Fibroblast of skin of right biceps (primary cell): ENCODE measurements around the gene CCDC187.
A peak's percentile ranks its signal among the peaks of the same experiment; 100 is the strongest.
"Not testable (repeated sequence)": the region's sequence is repeated elsewhere in the genome, so short reads cannot be mapped to it uniquely, and the experiment has no call there.

Source experiments
- DNase-seq: peaks from one replicate; pipeline ENCODE4 v3.0.0-alpha.2; 2013

Gene CCDC187

GRCh38 chr9:136303825-136304416 is at the start of gene CCDC187:
TSS of gene CCDC187 (minus strand) at chr9:136304094. CDS start at chr9:136303830, 264 bp downstream.
- no peak for DNase-seq

DNA sequence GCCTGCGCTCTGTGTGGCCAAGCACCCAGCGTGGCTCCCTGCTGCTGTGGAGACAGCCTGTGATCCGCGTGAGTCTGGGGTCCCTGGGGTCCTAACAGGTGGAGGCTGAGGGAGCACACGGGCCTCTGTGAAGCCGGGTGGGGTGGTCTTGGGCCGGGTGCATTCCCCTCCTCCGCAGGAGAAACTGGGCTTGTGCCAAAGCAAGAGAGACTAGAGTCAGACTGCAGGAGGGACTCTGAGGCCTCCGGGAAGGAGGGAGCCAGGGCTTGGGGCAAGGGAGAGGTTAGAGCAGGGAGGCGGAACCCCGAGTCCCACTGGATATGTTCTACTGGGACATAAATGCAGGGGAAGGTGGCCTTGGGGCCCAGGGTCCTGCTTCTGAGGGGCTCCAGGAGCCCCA is 49.2 kb upstream of the CCDC187 start:
- DNase-seq, result no peak

DNA sequence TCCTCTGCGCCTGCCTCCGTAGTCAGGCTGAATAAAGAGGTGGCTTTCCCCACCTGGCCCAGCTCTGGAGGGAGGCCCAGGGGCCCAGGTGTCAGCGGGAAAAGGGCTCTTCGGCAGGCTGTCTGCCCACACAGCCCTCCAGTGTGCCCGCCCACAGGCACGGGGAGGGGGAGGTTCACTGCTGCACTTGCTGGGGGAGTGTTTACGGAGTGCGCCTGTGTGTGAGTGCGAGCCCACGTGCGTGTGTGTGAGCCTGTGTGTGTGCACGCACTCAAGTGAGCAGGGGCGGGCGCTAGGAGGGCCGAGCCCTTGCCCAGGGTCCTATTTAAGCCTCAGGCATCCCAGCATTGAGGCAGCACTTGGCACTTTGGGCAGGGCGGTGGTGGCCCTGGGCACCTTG is 48.8 kb upstream of the CCDC187 start:
- no peak for DNase-seq

DNA sequence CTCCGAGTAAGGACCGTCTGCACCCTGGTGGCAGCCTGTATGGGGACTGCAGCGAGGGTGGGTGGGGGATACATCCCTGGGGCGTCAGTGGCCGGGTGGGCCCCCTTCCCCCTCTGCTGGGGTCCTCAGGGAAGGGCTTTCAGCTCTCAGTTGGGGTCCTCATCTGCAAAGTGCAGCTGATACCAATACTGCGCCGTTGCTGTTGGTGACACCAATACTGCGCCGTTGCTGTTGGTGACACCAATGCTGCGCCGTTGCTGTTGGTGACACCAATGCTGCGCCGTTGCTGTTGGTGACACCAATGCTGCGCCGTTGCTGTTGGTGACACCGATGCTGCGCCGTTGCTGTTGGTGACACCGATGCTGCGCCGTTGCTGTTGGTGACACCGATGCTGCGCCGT is 48.0 kb upstream of the CCDC187 start:
- not testable (repeated sequence) for DNase-seq

DNA sequence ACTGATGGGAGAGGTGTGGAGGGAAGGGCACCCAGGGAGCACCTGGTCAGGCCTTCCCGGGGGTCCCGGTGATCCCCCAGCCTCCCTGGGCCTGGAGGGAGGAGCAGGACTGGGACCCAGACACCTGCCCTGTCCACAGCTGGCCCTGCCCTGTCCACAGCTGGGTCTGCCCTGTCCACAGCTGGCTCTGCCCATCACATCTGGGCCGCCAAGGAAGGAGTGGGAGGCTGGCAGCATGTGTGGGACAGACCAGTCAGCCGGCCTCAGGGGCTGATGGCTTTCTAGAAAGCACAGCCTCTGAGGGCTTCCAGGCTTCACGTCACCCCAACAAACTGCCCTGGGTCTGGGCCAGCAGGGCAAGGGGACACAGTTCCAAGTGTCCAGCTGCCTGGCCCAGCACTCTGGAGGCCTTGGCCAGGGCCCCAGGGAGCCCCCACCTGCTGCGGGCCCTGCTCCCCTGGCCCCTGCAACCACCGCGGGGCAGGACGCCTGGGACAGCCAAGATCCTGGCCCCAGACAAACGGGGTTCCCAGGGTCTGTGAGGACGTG is 47.4 kb upstream of the CCDC187 start:
- no peak for DNase-seq

DNA sequence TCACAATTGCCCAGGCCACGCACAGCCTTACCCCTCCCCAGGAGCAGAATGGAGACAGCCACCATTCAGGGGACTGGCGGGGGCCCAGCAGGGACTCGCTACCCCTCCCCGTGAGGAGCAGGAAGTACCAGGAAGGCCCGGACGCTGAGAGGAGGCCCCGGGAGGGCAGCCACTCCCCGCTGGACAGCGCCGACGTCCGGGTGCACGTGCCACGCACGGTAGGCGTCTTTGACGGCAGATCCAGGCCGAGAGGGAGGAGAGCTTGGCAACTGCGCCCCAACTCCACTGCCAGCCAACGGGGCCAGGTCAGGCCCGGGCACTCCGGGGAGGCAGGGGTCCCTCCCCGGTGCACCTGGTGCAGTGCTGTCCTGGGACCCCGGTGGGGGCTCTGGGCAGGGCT is 45.7 kb upstream of the CCDC187 start:
- DNase-seq, result no peak

- no peak for DNase-seq
These were observed 44.8 kb upstream of the CCDC187 start for GRCh38 chr9:136348691-136349090.

DNA sequence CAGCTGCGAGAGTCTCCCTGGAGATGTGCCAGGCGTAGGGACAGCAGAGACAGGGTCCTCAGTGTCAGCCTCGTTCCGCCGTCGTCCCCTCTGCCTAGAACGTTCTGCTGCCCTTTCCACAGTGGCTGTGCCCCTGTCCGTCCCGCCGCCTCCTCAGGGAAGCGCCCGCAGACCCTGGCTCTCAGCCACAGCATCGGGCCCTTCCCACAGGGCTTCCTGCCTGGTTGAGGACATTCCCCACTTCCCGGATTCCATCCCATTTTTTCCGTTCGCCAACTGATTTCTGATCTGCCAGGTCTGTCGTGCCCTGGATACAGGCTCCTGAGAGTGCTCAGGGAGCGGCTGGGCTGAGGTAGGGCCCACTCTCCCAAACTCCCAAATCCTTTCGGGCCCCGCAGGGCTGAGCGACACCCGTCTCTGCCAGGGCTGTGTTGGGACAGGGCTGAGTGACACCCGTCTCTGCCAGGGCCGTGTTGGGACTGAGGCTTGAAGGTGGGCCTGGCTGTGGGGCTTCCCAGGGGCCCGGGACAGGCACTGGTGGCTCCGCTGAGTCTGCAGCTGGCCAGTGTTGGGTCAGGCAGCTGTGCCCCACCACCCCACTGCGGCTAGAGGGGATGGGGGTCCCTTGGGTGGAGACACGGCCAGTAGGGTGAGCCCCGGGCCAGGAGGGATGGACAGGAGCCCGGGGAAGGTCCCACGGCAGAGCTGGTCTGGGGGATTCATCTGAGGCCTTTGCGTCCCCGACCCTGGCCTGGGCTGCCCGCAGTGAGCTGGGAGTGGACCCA is 43.8 kb upstream of the CCDC187 start:
- DNase-seq, result no peak

DNA sequence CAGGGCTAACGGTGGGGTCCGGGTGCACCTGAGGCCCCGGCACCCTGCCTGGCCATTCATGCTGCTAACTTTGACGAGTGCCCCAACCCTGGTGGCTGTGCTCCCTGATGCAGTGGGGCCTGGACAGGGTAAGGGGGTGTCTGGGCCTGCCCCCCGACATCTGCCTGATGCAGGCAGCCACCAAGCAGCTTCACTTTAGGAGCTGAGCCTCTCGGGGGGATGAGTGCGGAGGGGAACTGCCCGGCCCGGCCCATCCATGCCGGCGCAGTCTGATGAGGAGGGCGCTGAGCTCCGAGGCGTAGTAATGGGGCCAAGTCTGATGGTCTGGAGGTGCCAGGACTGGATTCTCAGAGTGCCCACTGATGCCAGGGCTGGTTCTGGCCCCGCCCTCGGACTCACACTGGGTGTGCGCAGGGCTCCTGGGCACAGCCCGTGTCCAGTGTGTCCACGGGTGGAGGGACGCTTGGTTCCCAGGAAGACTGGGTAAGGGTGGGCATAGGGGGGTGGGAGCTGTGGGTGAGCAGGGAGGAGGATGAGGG is 43.1 kb upstream of the CCDC187 start:
- DNase-seq, result no peak

GRCh38 chr9:136346157-136346481 is 42.2 kb upstream of the CCDC187 start:
- no peak for DNase-seq

DNA sequence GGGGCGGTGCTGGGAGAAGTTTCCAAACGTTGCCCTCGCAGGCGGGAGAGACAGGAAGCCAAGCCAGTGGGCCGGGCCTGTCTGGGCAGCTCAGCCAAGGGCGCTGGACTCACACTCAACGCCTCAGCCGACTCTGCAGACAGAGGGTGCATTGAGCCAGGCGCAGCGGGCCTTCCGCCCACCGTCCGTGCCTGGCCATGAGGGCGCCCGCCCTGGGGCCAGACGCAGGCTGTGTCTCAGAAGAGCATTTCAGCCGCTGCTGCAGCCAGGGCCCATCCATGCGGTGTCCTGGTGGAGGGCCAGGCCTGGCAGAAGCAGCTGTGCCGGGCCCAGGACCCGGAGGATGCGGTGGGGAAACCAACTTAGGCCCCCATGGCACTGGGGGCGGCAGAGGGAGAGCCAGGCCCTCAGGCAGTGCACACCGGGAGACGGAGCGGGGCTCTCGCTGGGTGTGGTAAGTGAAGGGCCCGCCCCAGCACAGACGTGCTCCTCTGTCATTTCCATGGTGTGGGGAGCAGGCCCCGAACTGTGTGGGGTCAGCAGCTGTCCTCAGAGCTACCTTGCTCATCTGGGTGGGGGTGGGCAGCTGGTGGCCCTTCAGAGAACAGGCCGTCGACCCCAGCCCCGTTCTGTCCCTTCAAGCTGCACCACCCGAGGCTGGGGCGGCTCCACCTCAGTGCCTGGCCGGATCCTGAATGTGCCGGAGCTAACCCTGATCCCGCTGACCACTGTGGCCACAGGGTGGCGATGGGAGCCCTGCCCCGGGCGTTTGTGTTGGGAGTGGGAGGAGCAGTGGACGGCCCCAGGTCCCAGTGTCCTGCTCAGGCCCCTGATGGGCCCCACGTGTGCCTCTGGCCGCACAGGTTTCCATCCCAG is 41.6 kb upstream of the CCDC187 start:
- no peak for DNase-seq

- no peak for DNase-seq
These were observed 40.8 kb upstream of the CCDC187 start for GRCh38 chr9:136344544-136345280.

DNA sequence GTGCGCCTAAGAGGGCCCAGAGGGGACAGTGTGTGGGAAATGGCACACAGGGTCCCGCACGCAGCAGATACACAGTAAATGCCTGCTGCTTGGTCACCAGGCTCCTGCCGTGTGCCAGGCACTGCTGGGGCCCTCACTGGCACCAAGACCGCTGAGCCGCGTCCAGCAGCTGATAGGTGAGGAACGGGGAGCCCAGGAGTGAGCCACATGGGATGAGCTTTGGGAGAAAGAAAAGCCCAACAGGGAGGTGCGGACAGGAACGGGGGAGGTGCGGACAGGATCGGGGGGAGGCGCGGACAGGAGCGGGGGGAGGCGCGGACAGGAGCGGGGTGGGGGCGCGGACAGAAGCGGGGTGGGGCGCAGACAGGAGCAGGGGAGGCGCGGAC is 40.0 kb upstream of the CCDC187 start:
- DNase-seq, result no peak

DNA sequence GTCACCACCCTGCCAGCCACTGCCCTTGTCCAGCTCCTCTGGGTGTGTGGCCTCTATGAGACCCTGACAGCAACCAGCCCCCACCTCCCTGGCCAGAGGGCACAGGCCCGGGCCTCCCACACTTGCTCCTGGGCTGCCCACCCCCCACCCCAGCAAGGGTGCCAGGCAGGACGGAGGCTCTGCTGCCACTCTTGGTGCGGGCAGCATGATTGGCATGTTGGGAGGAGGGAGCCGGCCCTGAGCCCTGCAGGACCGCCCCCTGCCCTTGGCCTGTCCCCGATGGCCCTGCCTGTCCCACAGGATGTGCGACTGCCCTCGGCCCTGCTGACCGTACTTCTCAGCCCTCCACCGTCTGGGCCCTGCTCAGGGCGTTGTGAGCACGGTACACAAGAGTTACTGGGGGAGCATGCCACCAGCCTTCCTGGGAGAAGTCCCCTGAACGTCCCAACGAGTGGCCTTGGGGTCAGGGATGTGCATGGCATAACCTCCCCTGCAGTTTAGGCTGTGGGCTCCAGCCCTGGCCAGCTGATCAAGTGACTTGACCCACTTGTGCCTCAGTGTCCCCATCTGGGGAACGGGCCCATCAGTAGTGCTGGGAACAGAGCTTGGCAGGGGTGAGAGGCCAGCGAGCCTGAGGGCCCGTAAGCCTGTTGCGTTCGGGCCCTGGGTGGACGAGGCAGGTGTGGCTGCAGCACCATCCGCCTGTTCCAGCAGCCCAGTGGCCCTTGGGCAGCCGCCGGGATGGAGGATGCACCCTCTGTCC is 39.4 kb upstream of the CCDC187 start:
- DNase-seq, result no peak

- DNase-seq, result peak; percentile 60
These were observed 38.6 kb upstream of the CCDC187 start for GRCh38 chr9:136342181-136343120.

DNA sequence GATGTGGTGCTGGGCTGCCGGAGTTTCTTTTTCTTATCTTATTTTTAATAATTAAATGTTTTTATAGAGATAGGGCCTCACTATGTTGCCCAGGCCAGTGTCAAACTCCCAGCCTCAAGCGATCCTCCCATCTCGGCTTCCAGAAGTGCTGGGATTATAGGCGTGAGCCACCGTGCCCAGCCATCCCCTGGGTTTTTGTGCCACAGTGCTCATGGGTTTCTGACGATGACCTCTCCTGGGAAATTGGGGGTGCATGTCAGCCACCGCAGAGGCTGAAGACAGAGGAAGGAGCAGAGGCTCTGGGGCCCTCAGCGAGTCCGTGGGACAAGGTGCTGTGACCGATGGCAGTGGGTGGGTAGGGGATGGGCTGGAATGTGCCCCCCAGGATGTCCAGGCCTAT is 37.9 kb upstream of the CCDC187 start:
- DNase-seq, result no peak

- no peak for DNase-seq
These were observed 37.3 kb upstream of the CCDC187 start for GRCh38 chr9:136341042-136341655.

GRCh38 chr9:136340356-136341041 is 36.6 kb upstream of the CCDC187 start:
- DNase-seq, result no peak

DNA sequence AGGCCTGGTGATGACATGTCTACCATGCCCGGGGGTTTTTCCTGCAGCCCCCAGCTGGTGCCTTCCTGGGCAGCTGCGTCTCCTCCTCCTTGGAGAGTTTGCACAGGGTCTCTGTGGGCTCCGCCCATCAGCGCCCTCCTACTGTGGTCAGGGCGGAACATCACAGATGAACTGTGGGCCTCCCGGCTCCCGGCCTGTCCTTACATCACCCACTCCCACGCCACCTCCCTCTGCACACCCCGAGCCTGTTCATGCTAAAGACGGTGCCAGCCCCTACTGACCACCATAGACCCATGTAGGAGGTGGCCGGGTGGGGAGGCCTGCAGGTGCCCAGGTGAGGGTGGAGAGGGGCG is 36.0 kb upstream of the CCDC187 start:
- no peak for DNase-seq
